HG02852 (cell line): ENCODE measurements around the gene MVB12B.

Experiments
- ATAC-seq: cut with Tn5 transposase; IDR thresholded peaks from one replicate; pipeline ENCODE4 v1.9.1; 2021; ENCODE audit warnings: mild to moderate bottlenecking, moderate library complexity; ENCODE audit not compliant: unreplicated experiment

The MVB12B gene

DNA sequence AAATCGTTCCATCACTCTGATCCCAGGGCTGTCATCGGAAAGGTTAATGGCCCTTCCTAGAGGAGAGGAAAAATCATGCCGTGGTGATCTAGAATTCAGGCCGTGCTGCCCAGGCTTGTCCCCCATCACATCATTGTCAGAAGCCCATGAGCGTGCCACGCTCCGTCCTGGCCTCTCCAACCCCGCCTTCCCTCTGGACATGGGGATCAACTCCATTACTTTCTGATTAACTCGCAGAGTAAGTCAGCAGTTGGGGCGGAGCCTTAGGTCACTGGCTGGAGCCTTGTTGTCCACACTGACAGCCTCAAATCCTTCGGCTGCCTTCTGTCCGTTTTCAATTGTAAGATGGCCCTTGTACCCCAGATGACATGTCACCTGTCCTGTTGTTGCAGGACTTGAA is 75.0 kb downstream of the MVB12B start:
- no peak for ATAC-seq

DNA sequence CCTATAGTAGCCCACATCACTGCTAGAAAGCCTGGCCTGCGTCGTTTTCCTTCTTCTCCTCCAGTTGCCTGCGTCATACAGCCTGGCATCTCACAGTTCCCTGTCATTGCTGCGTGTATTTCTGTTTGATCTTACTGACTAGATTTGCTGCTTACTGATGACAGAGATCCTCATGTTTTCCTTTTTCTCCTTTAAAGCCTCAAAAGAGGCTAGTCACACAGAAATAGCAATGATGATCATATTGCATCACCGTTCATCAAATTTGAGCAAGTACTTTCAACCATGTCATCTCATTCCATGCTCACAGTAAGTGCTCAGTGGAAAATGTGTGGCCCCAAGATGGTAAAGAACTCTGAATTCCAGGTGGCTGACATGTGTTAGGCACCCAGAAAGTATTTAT is 76.8 kb downstream of the MVB12B start:
- no peak for ATAC-seq

DNA sequence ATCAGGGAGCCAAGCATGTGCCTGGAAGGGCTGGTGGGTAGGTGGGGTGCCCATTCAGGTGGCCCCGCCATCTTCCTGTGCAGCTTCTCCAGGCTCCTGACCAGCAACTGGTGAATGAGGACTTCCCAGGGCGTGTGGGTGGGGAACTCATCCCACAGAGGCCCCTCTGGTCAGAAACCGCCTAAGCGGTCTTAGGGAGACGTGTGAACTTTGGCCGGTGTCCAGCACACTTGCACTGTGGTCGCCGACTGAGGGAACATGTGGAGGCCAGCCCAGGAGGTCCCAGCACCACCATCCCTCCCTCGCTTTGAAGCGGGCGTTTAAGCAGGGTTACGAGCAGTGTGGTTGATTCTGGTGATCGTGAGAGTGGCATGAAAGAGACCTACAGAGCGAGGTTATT is 77.8 kb downstream of the MVB12B start:
- no peak for ATAC-seq

DNA sequence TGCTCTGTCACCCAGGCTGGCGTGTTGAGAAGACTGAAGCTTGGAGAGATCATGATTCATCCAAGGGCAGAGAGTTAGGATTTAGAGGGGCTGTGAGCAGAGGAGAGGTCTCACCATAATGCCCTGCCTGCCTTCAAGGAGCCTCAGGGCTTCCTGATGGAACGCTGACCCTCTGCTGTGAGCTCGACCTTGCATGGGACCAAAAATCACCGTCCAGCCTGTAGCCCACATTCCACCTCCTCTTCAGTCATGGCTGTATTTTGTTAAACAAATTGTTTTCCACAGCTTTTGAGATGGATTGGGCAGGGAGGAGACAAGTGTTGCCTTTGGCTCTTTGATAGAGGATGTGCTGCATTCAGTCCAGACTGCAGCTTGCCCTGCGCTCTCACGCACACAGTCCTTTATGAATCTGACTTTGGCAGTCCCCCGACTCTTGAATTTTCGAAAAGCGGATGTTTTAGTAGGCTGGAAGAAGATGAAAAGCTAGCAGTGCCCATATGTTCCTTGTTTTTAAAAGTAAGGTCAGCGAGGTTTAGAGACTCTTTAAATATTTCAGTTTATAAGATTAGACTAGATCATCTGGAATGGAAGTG is 79.5 kb downstream of the MVB12B start:
- no peak for ATAC-seq

DNA sequence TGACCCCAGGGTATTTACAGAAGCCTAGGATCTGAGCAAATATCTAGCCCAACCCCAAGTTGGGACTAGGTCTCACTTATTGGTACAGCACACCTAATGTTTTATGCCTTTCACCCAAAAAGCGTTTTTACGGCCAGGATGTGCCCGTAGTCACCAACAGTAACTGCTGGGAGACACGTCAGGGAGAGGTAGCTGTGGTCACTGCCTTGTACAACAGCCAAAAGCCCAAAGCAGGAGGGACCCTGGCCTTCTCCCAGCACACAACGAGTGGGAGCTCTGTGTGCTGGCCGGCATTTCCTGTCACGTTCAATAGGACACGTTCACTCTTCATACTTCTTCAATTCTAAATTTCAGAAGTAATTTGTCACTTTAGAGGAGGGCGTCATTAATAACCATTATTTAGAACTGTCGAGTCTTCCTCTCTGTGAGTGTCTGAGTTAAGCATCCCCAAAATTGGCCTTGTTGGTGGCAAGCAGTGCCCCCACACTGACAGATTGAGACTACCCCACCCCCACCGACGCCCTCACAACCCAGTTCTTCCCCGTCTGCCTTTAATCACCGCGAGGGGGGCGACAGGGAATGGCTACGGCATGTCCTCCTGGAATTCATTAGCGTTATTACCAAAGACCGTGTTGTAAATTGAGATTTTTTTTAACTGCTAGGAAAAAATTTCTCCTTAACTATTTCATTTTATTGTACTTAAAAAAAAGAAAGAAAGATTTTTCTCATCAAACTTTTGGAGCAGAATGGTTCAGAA is 80.7 kb downstream of the MVB12B start:
- no peak for ATAC-seq

DNA sequence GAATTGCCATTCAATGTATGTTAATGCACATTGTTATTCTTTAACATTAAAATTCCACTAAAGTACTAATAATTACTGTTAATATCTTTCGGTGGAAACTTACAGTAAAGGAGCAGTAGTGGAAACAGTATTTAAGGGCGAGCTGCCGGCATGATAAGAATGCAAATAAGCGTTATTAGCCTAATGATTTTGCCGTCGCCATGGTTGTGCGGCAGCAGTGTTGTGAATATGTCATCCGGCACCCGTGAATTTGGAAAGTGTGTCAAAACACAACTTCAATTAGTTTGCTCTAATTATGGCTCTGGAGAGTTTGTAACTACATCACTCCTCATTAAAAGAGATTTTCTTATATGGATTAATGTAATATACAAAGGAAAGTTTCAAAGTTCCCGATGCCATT is 81.4 kb downstream of the MVB12B start:
- ATAC-seq = no peak

DNA sequence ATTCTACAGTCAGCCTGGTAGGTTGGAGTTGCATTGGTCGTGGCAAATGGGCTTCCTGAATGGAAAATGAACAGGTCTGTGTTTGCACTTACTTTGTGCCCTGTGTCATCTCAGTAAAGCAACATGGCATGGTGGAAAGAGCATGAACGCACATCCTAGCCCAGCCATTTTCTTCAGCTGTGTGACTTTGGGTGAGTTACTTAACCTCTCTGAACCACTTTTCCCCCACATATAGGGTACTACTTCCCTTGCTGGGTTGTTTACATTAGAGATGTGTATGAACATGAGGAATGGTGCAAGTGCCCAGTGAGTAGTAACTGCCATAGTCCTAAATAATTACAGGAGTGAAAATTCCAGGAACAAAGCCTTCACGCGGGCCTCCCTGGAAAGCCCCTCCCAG is 83.6 kb downstream of the MVB12B start:
- no peak for ATAC-seq

DNA sequence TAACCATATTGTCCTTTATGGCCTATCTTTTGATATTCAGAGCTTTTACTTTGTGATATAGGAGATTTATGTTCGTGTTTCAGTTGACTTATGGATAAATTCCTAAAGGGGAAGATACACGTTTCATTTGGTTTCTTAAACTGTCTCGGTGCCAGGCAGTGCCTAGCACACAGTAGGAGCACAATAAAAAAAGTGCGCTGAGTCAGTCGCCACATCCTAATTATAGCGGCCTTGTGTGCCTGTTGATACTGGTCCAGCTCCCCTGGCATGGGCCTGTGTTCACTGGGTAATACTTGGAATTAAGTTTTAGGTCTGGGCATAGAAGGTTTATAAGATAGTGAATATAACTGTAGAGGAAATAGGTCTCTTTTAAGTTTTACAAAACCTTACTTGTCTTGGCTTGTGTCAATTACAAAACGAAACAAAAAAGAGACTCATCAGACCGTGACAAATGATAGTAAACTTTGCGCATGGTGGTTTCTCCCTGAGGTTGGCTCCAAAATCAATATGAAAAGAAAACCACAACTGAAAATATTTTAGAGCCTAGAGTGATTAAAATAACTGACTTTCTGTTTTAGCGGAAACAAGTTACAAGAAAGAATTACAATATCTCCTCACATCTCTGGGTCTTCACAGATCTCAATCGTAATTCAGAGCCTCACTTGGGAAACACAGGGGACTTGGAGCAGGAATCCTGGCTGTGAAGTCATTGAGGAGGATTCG is 84.8 kb downstream of the MVB12B start:
- peak; percentile 75 for ATAC-seq

DNA sequence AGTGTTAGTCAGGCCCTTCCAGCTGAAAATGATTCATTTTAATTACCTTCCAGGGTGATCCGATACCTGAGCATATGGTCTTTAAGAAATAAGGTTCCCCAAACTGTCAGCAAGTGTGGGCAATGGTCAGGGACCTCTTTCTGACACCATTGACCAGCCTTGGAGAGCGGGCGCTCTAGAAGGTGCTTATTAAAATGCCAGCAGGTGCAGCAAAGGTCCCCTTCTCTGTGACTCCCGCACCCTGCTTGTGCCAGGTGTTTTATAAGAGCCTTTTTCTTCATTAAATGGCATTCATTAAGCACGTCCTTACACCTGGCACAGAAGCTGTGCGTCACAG is 85.3 kb downstream of the MVB12B start:
- no peak for ATAC-seq

DNA sequence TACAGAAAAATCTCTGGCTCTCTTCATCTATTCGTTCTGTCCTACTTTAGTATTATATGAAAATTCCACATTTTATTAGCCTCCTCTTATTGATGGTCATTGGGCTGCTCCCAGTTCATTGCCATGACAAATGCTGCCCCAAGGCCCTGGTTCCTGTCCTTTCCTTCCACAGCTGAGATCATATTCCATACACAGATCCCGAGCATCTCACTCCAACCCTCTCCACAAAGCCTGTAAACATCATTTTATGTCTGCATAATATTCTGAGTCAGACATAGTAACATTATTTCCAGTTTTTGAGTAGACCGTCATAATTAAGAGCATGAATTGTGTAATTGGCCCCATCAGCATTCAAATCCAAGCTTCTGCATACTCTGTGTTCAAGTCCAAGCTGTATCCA is 86.3 kb downstream of the MVB12B start:
- no peak for ATAC-seq

DNA sequence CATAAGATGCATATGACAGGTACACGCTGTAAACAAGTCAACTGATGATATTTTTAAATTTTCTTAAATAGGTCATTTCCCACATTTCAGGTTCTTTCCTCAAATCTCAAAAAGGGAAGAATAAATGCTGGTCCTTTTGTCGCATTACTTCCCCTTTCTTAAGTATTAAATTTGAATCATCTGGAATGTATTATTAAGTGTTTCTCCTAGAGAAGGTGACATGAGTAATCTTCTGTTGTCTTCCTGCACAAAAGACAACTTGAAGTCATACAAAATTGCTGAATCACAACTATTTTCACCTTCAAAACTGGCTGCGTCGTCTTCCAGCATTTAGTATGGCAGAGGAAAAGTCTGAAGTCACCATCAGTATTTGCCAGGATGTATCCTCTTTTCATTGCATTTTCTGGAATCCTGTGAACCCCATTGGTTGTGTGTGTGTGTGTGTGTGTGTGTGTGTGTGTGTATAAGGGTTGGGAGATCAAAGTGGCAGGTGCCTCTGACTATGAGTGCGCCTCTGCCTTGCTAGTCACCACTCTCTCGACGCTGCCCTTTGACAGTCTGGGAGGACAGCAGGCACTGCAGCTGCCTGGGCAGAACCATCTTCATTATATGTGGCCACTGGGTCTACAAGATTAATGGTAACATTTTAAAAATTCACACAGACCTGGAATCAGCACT is 86.9 kb downstream of the MVB12B start:
- ATAC-seq = no peak

DNA sequence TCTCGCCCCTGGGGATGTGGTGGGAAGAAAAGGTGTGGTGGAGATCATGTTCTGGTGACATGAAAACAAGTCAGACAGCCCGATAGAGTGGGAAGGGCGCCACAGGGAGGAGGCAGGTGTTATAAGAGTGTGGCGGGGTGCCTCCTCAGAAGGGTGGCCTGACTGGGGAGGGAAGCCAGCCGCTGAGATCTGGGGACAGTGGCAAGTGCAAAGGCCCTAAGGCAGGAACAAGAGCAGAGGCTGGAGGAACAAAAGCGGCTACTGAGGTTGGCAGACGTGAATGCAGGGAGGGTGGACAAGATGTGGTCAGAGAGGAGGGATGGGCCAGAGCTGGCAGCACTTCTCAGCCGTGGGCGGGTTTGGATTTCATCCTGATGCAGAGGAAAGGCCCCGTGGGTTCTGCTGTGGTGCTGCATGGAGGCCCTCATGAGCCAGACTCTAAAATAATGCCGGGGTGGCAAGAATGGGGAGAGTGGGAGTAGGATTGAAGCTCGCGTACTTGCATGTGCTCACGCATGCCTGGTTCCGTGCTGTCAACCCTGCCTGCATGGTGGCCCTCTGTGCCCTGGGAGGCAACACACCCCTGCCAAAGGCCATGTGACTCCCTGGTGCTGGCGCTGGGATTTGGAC is 89.2 kb downstream of the MVB12B start:
- ATAC-seq = no peak

DNA sequence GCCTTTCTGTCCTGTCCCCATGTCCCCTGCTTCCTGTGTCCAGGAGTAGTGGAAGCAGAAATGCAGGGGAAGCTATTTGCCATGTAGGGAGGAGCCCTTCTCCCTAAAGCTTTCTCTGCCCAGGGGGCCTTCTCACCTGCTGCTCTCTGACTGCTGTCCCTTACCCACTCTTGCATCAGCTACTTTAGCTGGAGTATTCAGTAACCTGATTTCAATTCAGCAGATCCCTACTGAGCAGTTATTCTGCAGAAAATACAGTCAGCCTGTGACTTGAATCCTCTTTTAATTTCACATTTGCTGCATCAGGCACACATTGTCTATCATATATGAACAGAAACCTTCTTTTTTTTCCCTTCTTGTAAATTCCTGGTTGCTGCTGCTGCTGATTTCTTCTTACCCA is 90.4 kb downstream of the MVB12B start:
- ATAC-seq = no peak

DNA sequence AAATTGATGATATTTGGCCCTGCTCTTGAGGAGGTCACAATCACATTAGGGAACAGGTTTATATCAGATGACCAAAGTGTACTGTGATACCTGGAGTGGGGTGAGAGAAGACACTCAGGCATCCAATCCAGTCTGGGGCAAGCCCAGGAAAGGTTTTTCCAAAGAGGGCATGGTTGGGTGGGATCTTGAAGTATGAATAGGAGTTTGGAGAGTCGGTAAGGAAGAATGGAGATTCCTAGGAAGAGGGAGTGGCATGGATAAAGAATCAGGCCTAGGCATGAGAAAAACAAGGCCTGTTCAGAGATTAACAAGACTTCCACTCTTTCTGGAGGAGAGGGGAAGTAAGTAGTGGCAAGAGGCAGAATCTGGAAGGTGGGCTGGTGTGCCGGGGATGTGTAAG is 91.1 kb downstream of the MVB12B start:
- no peak for ATAC-seq

DNA sequence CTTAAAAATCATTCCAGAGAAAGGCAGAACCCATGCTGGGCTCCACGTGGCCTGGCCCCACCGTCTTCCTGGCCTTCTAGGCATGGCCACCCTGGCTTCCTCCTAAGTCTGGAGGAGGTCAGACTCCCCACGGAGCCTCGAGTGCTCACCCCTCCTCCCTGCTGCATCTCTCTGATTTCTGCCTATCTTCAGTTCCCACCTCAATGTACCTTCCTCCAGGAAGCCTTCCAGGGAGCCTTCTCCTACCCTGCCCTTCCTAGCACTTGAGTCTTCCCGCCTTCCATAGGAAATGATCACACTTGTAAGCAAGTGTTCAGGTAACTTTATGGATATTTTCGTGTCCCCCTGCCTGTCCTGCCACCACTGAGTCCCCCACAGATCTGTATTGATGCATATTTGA is 92.0 kb downstream of the MVB12B start:
- ATAC-seq = no peak

DNA sequence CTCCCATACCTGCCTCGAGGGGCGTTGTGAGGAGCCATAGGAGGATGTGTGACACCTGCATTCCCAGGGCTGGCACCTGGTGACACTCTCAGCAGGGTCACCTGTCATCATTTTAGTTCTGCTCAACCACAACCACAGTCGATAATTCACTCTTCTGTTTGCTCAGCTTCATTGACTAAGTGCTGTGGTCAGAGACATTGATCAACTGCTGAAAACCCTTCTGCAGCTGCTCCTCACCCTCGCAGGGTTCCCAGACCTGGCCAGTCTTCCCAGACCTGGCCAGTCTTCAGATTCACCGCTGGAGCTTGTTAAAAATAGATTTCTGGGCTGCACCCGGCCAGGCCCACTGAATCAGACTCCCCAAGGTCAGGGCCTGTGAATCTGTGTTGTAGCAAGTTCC is 92.8 kb downstream of the MVB12B start:
- no peak for ATAC-seq

DNA sequence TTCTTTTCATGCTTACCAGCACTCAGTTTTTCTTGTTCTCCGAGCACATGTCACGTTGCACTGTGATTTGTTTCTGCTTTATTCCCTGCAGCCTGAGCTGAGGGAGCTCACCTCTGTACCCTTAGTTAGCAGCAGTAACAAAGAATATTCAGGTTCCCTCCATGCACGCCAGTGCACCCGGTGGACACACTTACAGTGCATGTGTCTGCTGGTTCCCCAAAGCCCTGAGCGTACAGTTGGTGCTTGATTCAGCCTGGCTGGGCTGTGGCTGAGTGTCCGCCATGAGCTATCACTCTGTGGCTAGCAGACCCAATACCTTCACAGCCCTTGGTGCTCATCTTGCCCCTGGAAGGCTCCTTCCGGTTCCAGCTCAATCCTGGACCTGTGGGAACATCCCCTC is 93.5 kb downstream of the MVB12B start:
- ATAC-seq = no peak

DNA sequence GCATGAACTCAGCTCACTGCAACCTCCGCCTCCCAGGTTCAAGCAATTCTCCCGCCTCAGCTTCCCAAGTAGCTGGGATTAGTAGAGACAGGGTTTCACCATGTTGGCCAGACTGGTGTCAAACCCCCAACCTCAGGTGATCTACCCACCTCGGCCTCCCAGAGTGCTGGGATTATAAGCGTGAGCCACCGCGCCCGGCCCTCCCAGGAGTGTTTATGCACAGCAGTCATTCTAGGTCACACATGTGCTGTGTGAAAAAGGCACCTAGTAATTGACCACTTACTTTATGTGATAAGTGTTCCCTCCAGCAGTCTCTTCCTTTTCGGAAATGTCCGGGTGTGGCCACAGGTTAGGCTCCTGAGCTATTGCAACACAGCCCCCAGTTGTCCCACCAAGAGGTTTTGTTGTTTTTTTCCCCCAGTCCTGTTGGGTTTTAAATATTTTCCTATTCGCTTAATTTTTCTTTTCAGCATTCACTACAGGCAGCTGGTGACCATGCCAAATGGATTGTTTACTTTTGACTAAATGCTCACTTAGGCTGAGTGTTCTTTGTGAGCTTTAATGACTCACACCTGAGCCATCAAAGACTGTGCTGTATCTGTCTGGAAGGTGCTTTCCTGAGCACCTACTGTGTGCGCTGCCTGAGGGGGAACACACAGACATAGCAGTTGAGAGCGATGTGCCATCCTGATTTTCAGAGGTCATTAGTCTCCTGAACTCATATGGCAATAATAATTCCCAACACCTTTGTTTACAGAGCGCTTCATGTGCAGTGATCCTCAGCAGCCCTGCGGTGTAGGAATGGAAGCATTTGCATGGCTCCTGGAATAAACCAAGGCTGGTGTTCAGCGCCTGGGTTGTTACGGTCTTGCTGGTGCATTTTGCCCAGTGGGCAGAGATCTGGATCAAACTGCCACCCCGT is 94.3 kb downstream of the MVB12B start:
- no peak for ATAC-seq

DNA sequence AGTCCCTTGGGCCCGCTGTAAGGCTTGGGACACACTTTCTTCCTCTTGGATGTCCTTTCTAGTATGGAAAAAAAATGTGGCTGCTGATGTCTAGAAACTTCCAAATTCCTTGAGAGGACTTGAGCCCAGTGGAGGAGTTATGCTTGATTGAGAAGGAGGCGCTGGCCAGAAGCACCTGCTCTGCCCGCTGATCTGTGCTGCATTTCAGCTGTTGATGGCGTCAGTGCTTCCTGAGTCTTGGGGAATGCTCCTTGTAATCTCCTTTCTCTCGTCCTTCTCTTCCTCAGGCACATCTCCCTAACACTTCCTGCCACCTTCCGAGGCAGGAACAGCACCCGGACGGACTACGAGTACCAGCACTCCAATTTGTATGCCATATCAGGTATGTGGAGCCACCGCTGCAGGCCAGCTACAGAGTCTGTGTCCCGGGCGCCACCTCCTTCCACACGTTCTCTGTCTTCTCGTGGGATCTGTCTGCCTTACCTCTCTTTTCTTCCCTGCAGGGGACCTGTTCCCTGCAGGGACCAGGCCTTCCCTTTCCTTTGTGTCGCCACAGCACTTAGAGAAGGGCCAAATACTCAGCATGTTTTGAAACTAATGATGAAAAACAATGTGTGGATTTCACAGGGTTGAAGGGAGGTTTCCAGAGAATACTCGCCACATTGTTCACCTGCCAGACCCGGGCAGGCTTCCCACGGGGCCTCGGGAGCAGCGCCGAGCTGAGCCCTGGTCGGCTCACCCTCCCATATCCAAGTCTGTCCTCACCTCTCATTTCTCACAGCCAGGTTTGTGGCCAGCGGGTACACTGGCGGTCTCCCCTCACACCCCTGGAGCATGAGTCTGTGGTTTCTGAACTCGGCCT is 95.2 kb downstream of the MVB12B start:
- no peak for ATAC-seq
